Kasumi-1 (cell line): ENCODE measurements around the gene DDX47.
"Not testable (repeated sequence)": the region's sequence is repeated elsewhere in the genome, so short reads cannot be mapped to it uniquely, and the experiment has no call there.

ENCODE experiments used
- DNase-seq, 2 experiments: peaks; one replicate each; lab custom pipeline; 2025; lab: John Stamatoyannopoulos, UW

The DDX47 gene

DNA sequence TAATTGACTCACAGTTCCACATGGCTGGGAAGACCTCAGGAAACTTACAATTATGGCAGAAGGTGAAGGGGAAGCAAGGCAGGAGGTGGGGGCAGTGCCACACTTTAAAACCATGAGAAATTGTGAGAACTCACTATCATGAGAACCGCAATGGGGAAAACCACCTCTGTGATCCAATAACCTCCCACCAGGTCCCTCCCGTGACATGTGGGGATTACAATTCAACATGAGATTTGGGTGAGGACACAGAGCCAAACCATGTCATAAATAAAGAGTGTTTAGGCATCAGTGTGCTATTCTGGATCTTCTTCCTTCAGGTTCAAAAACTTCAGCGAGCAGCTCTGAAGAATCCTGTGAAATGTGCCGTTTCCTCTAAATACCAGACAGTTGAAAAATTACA is 9.7 kb downstream of the DDX47 start:
- no peak for DNase-seq

DNA sequence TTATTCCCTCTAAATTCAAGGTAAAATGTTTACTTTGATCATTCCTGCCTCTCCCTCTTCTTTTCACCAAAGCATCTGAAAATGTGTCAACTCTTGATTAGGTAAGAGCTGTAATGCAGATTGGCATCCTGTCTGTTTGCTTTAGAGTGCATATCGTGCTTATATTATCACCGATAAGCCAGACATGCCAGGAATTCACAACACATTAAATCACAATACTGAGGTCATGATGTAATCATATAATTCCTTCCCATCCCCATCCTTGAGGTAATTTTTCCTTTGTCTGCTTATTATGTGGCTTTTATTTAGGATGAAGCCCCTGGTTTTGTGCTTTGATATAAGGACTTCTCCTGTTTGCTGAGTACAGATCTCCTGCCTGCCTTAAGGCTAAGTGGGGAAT is 10.2 kb downstream of the DDX47 start:
- no peak for DNase-seq

DNA sequence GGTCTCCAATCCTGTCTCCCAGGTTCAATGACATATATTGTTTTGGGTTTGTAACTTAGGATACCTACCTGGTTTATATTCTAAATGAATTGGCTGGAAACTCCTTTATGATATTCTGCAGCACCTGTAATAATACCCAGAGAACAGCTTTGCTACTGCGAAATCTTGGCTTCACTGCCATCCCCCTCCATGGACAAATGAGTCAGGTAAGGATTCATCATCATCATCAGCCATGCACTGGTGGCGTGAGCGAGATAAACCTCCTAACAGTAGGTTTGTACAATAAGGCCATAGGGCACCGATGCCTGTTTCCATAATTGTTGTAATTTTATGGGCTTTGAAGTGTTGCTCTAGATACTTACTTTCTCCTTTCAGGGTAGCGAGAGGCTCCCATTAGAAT is 10.7 kb downstream of the DDX47 start:
- DNase-seq = no peak

DNA sequence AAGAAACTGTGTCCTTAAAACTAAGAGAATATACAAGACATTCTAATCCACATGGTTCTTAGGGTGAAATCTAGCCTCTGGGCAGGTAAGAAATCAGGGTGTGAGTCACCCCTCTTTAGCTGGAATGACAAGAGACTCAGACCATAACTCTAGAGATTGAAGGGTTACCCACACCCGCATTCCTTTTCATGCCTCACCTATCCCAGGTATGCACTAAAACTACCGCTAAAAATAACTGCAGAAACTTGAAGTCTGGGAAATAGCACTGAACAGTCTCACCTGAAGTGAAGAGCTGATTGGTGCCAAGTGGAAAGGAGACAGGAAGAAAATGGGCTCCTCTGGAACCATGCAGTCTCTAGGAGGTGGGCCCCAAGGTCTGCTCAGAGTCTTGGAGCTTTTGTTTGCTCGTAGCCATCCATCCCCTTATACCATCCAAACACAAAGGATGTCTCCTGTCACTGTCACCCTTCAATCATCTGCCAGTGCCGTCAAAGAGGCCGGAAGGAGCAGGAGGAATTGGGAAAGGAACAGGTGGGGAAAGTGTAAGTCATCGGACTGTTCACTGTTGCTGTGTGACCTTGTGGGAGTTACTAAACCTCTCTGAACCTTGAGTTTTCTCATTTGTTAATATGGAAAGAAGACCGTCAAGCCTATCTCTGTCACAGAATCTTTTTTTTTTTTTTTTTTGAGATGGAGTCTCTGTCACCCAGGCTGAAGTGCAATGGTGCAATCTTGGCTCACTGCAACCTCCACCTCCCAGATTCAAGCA is 22.4 kb downstream of the DDX47 start:
- no peak for DNase-seq

DNA sequence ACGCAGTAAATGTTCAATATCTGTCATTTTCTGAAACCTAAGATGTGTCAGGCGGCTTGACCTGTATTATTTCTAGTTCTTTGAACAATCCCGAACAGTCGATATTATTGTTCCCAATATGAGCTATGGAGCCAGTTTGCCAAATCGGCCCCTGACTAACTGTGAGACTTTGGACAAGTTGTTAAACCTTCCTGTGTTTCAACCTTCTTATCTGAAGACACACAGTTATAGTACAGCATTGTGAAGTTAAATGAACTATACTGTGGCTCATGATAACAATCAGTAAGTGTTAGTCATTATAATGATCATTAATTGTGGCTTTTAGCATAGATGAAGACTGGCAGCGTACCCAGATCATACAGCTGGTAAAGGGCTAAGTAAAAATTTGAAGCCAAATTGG is 23.4 kb downstream of the DDX47 start:
- DNase-seq = no peak

DNA sequence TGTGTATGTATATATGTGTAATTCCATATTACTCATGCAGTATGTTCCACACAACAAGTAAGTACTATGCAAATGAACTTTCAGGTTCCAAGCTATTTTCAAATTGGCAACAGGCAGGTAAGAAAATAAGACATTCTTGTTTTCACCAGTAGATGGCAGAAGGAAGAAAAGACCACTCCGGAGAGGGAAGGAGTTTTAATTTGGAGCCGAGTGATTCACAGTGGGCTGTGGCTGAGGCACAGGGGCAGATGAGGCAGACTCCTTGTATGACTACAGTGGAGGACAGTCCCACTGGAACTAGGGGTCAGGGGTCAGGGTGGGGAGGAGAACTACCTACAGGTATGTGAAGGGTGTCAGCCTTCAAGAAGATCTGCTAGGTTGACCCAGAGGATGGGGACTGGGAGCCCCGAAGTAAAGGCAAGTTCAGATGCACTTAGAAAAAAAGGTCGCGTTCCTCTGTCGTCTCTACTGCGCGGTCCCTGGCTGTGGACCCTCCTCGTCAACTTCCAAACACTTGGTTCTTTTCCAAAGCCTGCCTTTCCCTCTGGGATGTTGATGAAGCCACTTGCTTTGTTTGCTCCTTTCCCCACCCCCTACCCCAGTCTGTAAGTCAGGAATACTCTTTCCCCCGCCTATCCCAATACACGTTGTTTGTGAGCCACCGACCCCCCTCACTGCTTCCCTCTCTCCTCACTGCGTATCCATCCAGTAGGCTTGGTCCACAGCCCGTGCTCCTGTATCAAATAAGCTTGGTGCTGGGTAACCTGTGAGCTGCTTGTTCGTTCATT is 24.1 kb downstream of the DDX47 start:
- DNase-seq = peak; percentile 29 to 54

DNA sequence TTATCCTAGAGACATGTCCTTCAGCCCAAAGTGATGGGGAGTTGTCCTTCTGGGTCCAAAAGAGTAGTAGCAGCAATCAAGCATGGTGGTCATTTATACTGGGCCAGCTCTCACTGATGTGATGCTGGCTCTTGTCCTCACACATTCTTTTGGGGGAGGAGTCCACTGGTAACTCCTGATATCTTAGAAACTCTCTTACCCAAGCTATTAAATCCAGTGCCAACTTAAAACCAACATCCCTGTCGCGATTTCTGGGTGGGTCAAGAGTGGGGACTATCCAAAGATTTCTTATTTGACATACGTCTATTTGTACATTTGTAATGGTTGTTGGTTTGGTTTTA is 24.6 kb downstream of the DDX47 start:
- DNase-seq = no peak

DNA sequence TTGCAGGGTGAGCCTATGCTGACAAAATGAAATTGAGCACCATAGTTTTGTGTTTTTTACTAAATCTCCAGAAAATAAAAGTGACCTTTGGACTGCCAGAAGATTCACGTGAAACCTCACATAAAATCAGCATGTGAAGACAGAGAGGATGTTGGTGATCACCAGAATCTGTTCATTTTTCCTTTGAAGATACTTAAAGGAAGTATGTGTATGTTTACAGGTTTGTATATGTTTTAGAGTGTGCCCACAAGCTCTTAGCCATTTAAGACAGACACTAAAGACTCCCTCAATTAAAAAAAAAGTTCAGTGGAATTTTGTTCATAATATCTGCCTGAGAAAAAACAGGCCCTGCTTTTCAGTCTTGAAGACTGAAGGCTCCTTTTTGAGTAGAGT is 25.9 kb downstream of the DDX47 start:
- DNase-seq = no peak

DNA sequence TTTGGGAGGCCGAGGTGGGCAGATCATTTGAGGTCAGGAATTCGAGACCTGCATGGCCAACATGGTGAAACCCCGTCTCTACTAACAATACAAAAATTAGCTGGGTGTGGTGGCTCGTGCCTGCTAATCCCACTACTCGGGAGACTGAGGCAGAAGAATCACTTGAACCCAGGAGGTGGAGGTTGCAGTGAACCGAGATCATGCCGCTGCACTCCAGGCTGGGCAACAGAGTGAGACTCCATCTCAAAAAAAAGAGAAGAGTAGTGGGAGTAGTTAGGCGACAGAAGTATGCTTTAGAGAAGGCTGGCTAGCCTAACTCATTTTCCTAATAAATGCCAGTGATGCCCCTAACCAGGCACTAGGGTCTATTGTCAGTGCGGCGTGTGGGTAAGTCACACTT is 26.3 kb downstream of the DDX47 start:
- not testable (repeated sequence) for DNase-seq

DNA sequence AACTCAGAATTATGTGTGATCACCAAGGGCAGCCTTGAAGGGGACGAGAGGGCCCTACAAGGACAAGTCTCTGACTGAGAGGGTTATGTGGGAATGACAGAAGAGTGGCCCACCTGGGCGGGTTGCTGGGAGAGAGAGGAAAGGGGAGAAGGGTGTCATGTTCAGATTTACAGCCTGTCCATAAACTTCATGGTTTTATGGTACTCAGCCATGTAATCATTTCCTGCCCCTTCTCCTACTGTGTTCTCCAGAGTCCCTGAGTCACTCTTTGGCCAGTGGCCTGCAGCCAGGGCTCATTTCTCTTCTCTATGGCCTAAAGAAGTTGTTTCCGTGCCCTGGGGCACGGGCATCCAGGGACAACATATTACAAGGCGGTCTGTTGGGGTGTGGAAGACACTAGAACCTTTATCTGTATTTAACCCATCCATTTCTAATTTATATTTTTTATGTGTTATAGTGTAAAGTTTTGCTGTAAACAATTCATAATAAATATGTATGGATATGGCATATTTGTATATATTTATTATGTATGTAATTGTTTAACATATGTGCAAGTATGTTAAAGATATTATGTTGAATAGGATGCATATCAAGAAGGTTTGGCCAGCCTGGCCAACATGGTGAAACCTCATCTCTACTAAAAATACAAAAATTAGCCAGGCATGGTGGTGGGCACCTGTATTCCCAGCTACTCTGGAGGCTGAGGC is 26.9 kb downstream of the DDX47 start:
- no peak for DNase-seq

DNA sequence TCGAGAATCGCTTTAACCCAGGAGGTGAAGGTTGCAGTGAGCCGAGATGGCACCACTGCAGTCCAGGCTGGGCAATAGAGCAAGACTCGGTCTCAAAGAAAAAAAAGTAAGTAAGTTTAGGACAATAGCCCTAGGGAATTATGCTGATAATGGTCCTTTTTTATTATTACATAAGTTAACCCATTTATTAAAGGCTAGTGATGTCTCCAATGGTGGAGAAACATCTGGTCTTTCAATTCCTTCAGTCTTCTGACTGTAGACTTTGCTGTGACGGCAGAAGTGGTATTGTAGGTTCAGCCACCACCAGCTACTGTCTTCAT is 27.4 kb downstream of the DDX47 start:
- DNase-seq = no peak

DNA sequence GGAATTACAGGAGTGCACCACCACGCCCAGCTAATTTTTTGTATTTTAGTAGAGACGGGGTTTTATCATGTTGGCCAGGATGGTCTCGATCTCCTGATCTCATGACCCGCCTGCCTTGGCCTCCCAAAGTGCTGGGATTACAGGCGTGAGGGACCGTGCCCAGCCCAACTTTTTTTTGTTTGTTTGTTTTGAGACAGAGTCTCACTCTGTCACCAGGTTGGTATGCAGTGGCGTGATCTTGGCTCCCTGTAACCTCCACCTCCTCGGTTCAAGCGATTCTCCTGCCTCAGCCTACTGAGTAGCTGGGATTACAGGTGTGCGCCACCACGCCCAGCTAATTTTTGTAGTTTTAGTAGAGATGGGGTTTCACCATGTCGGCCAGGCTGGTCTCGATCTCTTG is 28.3 kb downstream of the DDX47 start:
- DNase-seq = not testable (repeated sequence)

DNA sequence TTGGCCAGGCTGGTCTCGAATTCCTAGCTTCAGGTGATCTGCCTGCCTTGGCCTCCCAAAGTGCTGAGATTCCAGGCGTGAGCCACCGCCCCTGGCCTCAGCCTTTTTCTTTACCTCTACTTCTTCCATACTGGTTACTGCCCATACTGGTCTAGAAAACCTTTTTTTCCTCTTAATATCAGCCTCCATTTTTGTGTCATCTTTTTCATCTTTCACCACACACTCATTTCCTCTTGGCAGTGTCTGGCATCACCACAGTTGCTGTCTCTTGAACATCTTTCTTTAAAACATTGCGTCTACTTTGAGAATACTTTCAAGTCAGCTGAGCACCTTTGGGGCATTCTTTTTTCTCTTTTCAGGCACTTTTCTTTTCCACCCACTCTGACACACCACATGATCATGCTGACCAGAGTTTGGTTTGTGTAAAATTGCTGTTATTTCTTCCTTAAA is 32.7 kb downstream of the DDX47 start:
- DNase-seq = no peak

DNA sequence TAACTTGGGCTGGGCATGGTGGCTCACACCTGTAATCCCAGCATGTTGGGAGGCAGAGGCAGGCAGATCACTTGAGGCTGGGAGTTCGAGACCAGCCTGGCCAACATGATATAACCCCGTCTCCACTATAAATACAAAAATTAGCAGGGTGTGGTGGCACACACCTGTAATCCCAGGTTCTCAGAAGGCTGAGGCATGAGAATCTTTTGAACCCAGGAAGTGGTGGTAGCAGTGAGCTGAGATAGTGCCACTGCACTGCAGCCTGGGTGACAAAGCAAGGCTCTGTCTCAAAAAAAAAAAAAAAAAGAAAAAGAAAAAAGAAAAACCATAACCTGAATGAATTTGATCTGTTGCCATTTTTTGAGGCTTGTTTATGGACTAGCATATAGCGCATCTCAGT is 33.6 kb downstream of the DDX47 start:
- DNase-seq = not testable (repeated sequence)

DNA sequence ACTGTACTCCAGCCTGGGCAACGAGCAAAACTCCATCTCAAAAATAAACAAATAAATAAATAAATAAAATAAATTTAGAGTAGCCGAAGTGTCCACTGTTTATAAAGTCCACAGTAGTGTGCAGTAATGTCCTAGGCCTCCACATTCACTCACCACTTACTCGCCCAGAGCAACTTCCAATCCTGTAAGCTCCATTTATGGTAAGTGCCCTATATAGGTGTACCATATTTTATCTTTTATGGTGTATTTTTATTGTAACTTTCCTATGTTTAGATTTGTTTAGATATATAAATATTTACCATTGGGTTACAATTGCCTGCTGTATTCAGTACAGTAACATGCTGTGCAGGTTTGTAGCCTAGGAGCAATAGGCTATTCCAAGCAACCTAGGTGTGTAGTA is 40.3 kb downstream of the DDX47 start:
- no peak for DNase-seq

DNA sequence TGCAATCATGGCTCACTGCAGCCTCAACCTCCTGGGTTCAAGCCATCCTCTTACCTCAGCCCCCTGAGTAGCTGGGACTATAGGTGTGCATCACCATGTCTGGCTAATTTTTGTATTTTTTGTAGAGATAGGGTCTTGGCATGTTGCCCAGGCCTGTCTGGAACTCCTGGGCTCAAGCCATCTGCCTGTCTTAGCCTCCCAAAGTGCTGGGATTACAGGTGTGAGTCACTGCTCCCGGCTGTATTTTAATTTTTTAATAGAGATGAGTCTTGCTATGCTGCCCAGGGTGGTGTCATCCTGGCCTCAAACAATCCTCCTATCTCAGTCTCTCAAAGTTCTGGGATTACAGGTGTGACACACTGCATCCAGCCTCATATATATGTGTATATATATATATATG is 46.5 kb downstream of the DDX47 start:
- DNase-seq = no peak

DNA sequence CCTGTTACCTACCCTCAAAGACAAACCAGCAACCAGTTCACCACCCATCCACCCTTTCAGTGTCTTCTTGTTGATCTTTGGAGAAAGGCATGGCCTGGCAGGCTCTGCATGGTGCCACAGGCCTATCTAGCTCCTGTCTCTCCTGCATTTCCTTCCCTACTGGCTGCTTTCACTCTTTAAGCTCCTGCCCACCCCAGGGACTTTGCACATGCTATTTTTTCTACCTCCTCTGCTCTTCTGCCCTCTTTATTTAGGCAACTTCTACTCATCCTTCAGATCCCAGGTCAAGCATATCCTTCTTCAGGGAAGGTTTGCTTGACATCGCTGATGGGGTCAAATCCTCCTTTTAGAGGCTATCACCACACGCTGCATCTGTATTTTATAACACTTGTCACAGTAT is 51.1 kb downstream of the DDX47 start:
- no peak for DNase-seq

DNA sequence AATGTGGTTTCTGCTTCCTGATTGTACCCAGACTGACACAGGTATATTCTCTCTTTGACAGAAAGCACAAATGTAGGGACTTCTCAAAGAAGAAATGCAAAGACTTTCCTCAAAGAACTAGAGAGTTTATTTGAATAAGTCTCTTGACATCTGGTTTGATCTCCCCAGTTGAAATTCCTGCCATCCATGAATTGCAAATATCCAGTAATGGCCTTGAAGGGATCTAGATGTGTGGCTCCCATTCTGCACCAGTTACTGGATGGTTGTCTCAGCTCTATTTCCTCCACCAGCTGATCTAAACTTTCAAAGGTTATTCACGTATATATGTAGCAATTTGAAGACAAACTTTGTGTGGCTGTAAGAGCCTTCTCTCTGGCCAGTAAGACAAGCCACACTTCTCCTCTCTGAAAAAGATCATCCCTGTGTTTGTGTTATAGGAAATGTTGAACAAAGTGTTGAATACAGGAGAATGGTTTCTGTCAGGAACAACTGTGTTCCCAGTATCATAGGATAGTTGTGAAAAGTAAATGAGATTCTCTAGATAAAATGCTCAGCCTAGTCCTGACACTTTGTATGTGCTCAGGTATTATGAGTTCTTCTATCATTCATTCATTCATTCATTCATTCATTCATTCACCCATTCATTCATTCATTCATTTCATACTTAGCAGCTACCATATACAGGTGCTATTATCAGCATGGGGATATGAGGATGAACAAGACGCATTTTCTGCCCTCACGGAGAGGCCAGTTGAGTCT is 55.5 kb downstream of the DDX47 start:
- no peak for DNase-seq

DNA sequence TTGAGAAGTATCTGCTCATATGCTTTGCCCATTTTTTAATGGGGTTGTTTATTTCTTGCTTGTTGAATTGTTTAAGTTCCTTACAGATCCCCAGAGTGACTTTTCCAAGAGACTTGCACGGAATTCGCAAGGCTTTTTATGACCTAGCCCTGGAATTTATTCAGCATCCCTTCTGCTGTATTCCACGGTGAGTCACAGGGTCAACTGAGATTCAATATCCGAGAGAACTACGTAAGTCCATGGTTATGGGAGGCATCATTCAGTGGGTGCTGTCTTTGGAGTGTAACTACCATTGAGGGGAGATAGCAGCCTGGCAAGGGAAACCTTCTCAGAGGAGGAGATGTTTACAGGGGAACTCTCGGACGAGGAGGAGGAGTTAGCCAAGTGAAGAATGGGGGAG is 57.3 kb downstream of the DDX47 start:
- DNase-seq = no peak

DNA sequence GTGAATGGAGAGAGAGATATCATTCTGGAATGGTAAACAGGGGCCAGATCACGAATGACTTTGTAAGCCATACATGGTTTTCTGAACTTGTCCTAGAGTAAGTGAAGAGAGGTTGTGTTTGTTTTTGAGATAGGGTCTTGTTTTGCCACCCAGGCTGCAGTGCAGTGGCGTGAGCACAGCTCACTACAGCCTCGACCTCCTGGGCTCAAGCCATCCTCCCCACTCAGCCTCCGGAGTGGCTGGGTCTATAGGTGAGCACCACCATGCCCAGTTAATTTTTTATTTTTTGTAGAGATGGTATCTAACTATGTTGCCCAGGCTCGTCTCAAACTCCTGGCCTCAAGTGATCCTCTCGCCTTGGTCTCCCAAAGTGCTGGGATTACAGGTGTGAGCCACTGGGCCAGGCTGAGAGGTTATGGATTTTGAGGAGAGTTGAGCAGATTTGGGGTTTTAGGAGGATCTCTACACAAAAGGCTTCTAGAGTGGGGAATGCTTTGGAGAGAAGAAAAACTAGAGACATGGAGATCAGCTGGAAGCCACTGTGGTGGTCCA is 58.5 kb downstream of the DDX47 start:
- DNase-seq = no peak

DNA sequence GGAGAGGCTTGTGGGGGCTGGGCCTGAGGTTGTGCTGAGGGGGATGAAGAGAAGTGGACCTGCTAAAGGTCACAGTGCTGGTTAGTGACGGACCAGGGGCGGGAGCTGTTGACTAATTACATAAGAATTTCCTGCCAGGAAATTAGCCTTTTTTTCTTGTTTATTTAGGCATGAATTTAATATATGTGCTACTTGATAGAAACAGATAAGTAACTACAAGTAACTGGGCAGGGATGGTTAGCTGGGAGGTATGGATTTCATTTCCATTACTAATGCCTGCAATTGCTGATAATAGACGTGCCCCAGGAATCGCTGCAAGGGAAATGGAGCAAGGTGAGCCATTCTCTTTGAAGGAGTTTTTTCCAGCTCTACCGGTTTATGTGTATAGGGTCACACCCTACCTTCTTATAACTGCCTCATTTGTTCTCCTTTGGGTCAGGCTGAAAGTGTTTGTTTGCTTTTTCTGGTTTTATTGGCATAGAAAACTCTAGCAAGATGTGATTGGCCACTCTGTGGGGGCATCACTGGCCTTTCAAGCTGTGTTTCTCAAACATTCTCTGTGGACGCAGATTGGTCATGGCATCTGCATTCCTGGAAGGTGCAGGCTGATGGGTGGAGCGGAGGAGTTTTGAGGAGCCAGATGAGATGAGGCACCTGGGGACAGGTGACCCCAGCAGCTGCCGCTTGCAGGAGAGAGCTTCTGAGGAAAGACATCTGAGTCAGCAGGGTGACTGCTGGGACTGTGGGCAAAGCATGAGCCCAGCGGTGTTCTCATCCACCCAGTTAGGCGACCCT is 59.2 kb downstream of the DDX47 start:
- no peak for DNase-seq
